HG03354 (cell line): ENCODE results near the gene RPTOR.
A peak's percentile ranks its signal among the peaks of the same experiment; 100 is the strongest.

Experiments used
- ATAC-seq: cut with Tn5 transposase; IDR thresholded peaks from one replicate; pipeline ENCODE4 v1.9.1; 2021; ENCODE audit warnings: mild to moderate bottlenecking; ENCODE audit not compliant: unreplicated experiment, poor library complexity, severe bottlenecking

The RPTOR gene

GRCh38 chr17:80766290-80766855, 221.7 kb downstream of the RPTOR start:
- ATAC-seq = no peak

GRCh38 chr17:80768389-80768788, 223.8 kb downstream of the RPTOR start:
- no peak for ATAC-seq

GRCh38 chr17:80768936-80769335, 224.3 kb downstream of the RPTOR start:
- ATAC-seq = no peak

- ATAC-seq = no peak
Measured at GRCh38 chr17:80769516-80769915, 224.9 kb downstream of the RPTOR start.

GRCh38 chr17:80769936-80770625, 225.4 kb downstream of the RPTOR start:
- no peak for ATAC-seq

- ATAC-seq = no peak
Measured at GRCh38 chr17:80770881-80771611, 226.4 kb downstream of the RPTOR start.

GRCh38 chr17:80771612-80772005, 227.0 kb downstream of the RPTOR start:
- no peak for ATAC-seq

GRCh38 chr17:80772906-80773242, 228.2 kb downstream of the RPTOR start:
- ATAC-seq = no peak

- no peak for ATAC-seq
Measured at GRCh38 chr17:80773243-80773991, 228.8 kb downstream of the RPTOR start.

- ATAC-seq = no peak
Measured at GRCh38 chr17:80774146-80774545, 229.5 kb downstream of the RPTOR start.

GRCh38 chr17:80774643-80775281, 230.1 kb downstream of the RPTOR start:
- ATAC-seq = no peak

- no peak for ATAC-seq
Measured at GRCh38 chr17:80775863-80776262, 231.2 kb downstream of the RPTOR start.

- no peak for ATAC-seq
Measured at GRCh38 chr17:80777274-80777673, 232.6 kb downstream of the RPTOR start.

GRCh38 chr17:80778716-80779115, 234.1 kb downstream of the RPTOR start:
- no peak for ATAC-seq

GRCh38 chr17:80779336-80779735, 234.7 kb downstream of the RPTOR start:
- ATAC-seq = no peak

GRCh38 chr17:80779961-80780380, 235.3 kb downstream of the RPTOR start:
- ATAC-seq = no peak

- peak; percentile 84 for ATAC-seq
Measured at GRCh38 chr17:80780381-80781198, 236.0 kb downstream of the RPTOR start.

GRCh38 chr17:80781211-80781610, 236.6 kb downstream of the RPTOR start:
- ATAC-seq = no peak

GRCh38 chr17:80781807-80782277, 237.2 kb downstream of the RPTOR start:
- no peak for ATAC-seq
